Measurements from ENCODE around the gene ZBTB44. TPM values are rescaled to one million over a fixed set of nuclear protein-coding genes. Genes with fewer than 3 reads are reported as not detected.

Gene ZBTB44
- total RNA-seq, 1 experiment from 2014 or later: 66.4 TPM

DNA sequence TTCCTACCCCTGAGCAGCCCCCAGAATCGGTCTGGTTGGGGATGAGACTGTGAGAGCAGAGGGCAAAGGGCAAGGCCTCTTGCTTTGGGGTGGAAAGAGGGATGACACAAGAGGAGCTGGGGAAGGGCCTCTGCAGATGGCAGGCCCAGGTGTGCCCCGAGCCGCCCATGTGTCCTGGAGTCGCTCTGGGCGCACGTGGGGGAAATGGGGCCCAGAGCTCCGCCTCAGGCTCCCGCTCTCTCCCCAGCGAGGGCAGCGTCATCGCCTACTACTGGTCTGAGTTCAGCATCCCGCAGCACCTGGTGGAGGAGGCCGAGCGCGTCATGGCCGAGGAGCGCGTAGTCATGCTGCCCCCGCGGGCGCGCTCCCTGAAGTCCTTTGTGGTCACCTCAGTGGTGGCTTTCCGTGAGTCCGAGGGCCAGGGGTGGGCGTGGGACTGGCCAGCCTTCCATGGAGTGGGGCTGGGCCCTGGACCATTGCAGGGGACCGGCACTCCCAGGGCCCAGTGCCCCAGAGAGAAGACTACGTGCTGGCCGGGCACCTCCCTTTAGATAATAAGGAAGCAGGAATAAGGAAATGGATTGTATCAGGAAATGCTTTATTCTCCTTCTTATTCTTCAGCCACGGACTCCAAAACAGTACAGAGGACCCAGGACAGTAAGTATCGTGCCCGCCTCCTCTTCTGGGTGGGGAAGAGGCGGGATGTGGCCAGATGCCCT, 125.1 kb downstream of the ZBTB44 start:
- H3K4me3 ChIP-seq (ENCODE audit: low read depth in 2 of 2, low read length in 2 of 2): no peak overlapping the region
- H3K27me3 ChIP-seq (ENCODE audit: control insufficient read depth, insufficient read depth, low read length): no peaks in the 10 kb centered on the region
- TF ChIP-seq, protein P1, sequence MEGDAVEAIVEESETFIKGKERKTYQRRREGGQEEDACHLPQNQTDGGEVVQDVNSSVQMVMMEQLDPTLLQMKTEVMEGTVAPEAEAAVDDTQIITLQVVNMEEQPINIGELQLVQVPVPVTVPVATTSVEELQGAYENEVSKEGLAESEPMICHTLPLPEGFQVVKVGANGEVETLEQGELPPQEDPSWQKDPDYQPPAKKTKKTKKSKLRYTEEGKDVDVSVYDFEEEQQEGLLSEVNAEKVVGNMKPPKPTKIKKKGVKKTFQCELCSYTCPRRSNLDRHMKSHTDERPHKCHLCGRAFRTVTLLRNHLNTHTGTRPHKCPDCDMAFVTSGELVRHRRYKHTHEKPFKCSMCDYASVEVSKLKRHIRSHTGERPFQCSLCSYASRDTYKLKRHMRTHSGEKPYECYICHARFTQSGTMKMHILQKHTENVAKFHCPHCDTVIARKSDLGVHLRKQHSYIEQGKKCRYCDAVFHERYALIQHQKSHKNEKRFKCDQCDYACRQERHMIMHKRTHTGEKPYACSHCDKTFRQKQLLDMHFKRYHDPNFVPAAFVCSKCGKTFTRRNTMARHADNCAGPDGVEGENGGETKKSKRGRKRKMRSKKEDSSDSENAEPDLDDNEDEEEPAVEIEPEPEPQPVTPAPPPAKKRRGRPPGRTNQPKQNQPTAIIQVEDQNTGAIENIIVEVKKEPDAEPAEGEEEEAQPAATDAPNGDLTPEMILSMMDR (IDR thresholded peaks at IDR 0.05): no peak
- no peak for TF ChIP-seq TCF7L2 (IDR thresholded peaks at IDR 0.05; ENCODE audit: low read depth, low read length)
- TF ChIP-seq SIN3A (IDR thresholded peaks at IDR 0.05; ENCODE audit: borderline replicate concordance, insufficient read depth, low read depth, low read length): no peak
- no peak for TF ChIP-seq POLR2AphosphoS5 (IDR thresholded peaks at IDR 0.05; ENCODE audit: low read depth, low read length)
- TF ChIP-seq, protein P2, sequence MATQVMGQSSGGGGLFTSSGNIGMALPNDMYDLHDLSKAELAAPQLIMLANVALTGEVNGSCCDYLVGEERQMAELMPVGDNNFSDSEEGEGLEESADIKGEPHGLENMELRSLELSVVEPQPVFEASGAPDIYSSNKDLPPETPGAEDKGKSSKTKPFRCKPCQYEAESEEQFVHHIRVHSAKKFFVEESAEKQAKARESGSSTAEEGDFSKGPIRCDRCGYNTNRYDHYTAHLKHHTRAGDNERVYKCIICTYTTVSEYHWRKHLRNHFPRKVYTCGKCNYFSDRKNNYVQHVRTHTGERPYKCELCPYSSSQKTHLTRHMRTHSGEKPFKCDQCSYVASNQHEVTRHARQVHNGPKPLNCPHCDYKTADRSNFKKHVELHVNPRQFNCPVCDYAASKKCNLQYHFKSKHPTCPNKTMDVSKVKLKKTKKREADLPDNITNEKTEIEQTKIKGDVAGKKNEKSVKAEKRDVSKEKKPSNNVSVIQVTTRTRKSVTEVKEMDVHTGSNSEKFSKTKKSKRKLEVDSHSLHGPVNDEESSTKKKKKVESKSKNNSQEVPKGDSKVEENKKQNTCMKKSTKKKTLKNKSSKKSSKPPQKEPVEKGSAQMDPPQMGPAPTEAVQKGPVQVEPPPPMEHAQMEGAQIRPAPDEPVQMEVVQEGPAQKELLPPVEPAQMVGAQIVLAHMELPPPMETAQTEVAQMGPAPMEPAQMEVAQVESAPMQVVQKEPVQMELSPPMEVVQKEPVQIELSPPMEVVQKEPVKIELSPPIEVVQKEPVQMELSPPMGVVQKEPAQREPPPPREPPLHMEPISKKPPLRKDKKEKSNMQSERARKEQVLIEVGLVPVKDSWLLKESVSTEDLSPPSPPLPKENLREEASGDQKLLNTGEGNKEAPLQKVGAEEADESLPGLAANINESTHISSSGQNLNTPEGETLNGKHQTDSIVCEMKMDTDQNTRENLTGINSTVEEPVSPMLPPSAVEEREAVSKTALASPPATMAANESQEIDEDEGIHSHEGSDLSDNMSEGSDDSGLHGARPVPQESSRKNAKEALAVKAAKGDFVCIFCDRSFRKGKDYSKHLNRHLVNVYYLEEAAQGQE (IDR thresholded peaks at IDR 0.05; ENCODE audit: insufficient read depth in 1 of 2, low read depth in 2 of 2, low read length in 1 of 2): no peak
- no peaks in the 10 kb centered on the region for H3K36me3 ChIP-seq (ENCODE audit: control insufficient read depth, insufficient read depth, low read length)
- intact Hi-C loops (cut with micrococcal nuclease; ENCODE audit: unreplicated experiment): no loop called here
- ChIA-PET CTCF (no interaction called here), POLR2A (no interaction called here)
- H3K9me3 ChIP-seq (ENCODE audit: control insufficient read depth, insufficient read depth, low read depth, low read length): no peaks in the 10 kb centered on the region
- ATAC-seq: no peak
- BruUV-seq (replicated peaks): no TSS peak
- H3K27ac ChIP-seq (ENCODE audit: low read length): no peak overlapping the region
- no peak for DNase-seq (ENCODE audit: low read depth, low spot score)
- no peaks in the 10 kb centered on the region for H3K4me1 ChIP-seq (ENCODE audit: control insufficient read depth, insufficient read depth, low read length)
- in situ Hi-C loops (cut with HindIII; ENCODE audit: low pct_unique_long_range_greater_than_20kb, low sequenced_read_pairs): no loop called here

DNA sequence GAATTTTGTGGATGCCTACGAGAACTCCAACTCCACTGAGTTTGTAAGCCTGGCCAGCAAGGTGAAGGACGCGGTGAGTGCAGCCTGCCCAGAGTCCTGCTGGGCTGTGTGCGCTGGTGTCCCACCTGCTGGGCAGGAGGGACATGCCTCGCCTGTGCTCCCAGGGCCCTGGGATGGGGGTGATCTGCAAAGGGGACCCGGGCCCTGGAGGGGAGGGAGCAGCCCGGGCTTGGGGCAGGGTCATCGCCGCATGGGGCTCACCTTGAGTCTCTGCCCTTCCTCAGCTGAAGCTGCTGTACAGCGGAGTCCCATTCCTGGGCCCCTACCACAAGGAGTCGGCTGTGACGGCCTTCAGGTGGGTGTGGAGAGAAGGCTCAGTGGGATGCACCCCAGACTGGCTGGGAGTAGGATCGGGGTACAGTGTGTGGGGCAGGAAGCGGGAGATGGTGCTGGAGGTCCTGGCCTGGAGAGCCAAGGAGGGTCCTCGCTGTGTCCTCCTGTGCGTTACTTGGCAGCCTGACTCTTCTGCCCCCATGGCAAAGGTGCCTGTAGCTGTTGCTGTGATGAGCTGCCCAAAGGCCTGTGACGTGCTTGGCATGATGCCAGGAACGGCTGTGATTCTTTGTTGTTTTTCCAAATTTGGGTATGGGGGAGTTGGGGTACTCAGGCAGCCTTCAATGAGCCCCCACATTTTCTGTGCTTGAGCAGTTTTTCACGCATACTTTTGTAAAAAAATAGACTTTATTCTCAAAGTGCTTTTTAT, 126.0 kb downstream of the ZBTB44 start:
- DNase-seq (ENCODE audit: low read depth, low spot score) (no peak), ATAC-seq (0 out of 2 replicates have a peak, but pooled peaks have one; percentile 38)
- intact Hi-C loops (cut with micrococcal nuclease; ENCODE audit: unreplicated experiment) (no loop called here), in situ Hi-C loops (cut with HindIII; ENCODE audit: low pct_unique_long_range_greater_than_20kb, low sequenced_read_pairs) (no loop called here)
- H3K4me1 ChIP-seq (ENCODE audit: control insufficient read depth, insufficient read depth, low read length): no peaks in the 10 kb centered on the region
- H3K9me3 ChIP-seq (ENCODE audit: control insufficient read depth, insufficient read depth, low read depth, low read length): no peaks in the 10 kb centered on the region
- no peak for TF ChIP-seq TCF7L2 (IDR thresholded peaks at IDR 0.05; ENCODE audit: low read depth, low read length)
- TF ChIP-seq, protein P2 (IDR thresholded peaks at IDR 0.05; ENCODE audit: insufficient read depth in 1 of 2, low read depth in 2 of 2, low read length in 1 of 2): no peak
- TF ChIP-seq POLR2AphosphoS5 (IDR thresholded peaks at IDR 0.05; ENCODE audit: low read depth, low read length): no peak
- H3K4me3 ChIP-seq (ENCODE audit: low read depth in 2 of 2, low read length in 2 of 2): no peak overlapping the region
- CTCF ChIA-PET: no interaction called here
- H3K27ac ChIP-seq (ENCODE audit: low read length): no peak overlapping the region
- no TSS peak for BruUV-seq (replicated peaks)
- POLR2A ChIA-PET: no interaction called here
- no peaks in the 10 kb centered on the region; the same call in 1 of the 2 replicates for H3K27me3 ChIP-seq (ENCODE audit: control insufficient read depth, insufficient read depth, low read length)
- no peaks in the 10 kb centered on the region for H3K36me3 ChIP-seq (ENCODE audit: control insufficient read depth, insufficient read depth, low read length)
